COLO668 (cell line): ENCODE results near the gene SENP6.
"Not testable (repeated sequence)": the region's sequence is repeated elsewhere in the genome, so short reads cannot be mapped to it uniquely, and the experiment has no call there.

Experiments
- DNase-seq: peaks from one replicate; lab custom pipeline; 2025; ENCODE audit not compliant: unreplicated experiment; lab: John Stamatoyannopoulos, UW

The SENP6 gene, protein sequence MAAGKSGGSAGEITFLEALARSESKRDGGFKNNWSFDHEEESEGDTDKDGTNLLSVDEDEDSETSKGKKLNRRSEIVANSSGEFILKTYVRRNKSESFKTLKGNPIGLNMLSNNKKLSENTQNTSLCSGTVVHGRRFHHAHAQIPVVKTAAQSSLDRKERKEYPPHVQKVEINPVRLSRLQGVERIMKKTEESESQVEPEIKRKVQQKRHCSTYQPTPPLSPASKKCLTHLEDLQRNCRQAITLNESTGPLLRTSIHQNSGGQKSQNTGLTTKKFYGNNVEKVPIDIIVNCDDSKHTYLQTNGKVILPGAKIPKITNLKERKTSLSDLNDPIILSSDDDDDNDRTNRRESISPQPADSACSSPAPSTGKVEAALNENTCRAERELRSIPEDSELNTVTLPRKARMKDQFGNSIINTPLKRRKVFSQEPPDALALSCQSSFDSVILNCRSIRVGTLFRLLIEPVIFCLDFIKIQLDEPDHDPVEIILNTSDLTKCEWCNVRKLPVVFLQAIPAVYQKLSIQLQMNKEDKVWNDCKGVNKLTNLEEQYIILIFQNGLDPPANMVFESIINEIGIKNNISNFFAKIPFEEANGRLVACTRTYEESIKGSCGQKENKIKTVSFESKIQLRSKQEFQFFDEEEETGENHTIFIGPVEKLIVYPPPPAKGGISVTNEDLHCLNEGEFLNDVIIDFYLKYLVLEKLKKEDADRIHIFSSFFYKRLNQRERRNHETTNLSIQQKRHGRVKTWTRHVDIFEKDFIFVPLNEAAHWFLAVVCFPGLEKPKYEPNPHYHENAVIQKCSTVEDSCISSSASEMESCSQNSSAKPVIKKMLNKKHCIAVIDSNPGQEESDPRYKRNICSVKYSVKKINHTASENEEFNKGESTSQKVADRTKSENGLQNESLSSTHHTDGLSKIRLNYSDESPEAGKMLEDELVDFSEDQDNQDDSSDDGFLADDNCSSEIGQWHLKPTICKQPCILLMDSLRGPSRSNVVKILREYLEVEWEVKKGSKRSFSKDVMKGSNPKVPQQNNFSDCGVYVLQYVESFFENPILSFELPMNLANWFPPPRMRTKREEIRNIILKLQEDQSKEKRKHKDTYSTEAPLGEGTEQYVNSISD

DNA sequence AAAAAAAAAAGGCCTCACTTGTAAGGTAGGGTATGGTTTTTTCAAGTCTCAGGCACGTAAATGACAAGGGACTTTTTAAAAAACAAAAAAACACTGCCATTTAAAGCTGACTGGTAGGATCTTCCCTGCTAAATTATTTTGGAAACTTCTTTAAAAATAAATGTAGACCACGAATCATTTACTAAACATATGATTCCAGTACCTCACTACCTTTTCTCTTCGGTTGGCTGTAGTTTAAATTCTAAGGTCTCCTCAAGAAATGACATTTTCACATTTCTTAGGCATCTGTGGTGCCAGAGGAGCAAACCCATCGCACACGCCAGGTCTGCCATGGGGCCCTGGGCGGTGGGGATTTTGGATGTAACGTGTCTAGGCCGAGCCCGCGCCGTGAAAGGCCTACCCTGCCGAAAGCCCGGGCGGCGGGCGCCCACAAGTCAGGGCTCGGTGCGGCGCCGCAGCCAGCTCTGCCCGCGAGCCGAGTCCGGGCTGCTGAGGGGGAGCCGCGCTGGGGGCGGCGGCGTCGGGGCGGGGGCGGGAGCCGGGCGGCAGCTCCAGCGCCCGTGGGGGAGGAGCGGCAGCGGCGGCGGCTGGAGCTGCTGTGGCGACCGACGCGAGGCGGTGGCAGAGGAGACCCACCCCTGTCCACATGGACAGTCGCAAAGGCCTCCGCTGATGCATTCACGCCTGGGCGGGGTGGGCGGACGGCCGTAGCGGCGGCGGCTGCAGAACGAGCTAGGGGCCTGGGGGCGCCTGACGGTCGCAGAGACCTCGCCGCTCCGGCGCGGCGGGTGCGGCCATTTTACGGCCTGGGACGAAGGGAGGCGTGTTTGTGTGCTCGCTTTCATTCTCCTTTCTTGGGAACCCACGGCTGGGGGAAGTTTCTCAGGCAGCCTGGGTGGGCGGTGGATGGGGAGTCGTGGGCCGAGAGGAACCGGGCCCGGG, at the start of gene SENP6:
TSS of gene SENP6 (plus strand) at position 577 of the 942 bp plus-strand sequence. CDS start 645 bp downstream, outside the sequence.
- peak; percentile 76 for DNase-seq

DNA sequence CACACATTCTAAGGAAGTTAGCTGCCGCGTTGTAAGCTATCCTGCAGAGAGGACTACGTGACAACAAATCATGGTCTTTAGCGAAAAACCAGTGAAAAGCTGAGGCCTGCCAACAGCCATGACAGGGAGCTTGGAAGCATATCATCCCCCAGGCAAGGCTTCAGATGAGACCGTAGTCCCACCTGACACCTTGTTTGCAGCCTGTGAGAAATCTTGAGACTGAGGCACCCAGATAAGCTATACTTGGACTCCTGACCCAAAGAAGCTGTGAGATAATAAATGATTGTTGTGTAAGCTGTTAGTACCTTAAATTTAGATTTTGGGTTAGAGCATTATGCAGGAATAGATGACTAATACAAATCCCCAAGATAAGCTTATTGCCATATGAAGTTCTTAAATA, 45.4 kb upstream of the SENP6 start:
- DNase-seq, result no peak

DNA sequence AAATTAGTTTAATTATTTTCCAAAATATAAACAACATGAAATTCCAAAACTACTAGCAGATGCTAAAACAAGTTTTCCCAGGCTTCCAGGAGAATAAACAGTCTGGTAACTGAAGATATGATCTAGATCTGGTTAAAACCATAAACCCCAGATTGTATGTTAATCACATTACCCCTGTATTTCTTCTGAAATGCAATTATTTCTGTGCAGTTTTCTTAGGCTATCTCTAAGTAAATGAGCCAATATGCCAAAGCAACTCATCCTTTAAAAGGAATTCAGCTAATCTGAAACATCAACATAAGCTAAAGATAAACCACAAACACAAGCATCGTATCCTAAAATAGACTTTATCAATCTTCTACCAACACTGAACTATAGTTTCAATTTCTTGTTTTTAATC, 44.6 kb upstream of the SENP6 start:
- no peak for DNase-seq

DNA sequence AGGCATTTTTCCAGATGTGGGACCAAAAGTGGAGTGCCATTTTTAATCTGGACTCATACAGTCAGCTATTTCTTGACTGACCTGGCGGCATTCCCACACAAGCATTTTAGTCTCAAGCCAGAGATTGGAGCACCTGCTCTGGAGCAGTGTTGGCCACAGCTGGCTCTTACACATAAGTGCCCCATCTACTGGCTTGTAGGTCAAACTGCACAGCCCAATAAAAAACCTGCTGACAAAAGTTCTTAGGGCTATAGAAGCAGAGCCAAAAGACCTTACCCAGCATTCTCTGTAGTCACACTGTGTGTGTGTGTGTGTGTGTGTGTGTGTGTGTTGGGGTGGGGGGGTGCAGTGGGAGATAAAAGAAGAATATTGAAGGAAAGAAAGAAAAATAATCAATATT, 38.6 kb upstream of the SENP6 start:
- DNase-seq, result peak; percentile 0

DNA sequence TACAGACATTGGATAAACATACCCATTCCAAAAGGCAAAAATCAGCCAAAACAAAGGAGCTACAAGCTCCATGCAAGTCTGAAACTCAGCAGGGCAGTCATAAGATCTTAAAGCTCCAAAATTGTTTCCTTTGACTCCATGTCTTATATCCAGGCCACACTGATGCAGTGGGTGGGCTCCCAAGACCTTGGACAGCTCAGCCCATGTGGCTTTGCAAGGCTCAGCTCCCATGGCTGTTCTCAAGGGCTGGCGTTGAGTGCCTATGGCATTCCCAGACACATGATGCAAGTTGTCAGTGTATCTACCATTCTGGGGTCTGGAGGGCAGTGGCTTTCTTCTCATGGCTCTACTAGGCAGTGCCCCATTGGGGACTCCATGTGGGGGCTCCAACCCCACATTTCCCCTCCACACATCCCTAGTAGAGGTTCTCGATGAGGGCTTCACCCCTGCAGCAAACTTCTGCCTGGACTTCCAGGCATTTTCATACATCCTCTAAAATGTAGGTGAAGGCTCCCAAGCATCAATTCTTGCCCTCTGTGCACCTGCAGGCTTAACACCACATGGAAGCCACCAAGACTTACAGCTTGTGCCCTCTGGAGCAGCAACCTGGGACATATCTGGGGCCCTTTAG, 35.4 kb upstream of the SENP6 start:
- DNase-seq, result no peak

DNA sequence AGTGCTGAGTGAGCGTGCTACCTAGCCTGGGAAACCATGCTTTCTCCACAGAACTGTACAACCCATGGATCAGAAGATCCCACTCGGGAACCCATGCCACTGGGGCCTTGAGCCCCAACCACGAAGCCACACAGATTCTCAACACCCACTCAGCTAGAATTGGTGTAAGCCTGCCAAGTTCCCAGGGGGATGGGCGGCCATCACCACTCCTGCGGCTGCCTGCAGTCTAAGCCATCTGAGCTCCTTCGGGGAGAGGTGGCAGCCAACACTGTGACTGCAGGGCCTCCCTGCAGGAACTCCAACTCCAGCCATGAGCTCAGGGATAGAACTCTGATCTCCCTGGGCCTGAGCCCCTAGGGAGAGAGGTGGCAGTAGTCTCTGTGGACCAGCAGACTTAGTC, 33.6 kb upstream of the SENP6 start:
- DNase-seq, result no peak

DNA sequence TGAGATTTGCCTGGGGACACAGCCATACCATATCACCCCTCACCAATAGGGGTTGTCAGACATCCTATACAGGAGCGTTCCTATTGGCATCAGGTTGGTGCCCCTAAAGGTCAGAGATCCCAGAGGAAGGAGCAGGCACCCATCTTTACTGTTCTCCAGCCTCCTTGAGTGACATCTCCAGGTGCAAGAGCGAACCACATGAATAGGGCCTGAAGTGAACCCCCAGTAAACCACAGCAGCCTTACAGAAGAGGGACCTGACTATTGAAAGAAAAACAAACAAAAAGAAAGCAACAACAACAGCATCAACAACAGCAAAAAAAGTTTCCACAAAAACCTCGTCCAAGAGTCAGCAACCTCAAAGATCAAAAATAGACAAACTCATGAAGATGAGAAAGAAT, 32.7 kb upstream of the SENP6 start:
- DNase-seq, result no peak

DNA sequence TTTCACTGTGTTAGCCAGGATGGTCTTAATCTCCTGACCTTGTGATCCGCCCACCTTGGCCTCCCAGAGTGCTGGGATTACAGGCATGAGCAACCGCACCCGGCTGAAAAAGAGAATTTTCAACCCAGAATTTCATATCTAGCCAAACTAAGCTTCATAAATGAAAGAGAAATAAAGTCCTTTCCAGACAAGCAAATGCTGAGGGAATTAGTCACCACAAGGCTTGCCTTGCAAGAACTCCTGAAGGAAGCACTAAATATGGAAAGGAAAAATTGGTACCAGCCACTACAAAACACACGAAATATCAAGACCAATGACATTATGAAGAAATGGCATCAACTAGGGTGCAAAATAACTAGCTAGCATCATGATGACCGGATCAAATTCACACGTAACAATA, 31.0 kb upstream of the SENP6 start:
- not testable (repeated sequence) for DNase-seq

DNA sequence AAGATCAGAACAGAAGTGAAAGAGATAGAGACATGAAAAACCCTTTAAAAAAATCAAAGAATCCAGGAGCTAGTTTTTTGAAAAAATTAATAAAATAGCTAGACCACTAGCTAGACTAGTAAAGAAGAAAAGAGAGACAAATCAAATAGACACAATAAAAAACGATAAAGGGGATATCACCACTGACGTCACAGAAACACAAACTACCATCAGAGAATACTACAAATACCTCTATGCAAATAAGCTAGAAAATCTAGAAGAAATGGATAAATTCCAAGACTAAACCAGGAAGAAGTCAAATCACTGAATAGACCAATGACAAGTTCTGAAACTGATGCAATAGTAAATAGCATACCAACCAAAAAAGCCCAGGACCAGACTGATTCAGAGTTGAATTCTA, 29.6 kb upstream of the SENP6 start:
- no peak for DNase-seq

DNA sequence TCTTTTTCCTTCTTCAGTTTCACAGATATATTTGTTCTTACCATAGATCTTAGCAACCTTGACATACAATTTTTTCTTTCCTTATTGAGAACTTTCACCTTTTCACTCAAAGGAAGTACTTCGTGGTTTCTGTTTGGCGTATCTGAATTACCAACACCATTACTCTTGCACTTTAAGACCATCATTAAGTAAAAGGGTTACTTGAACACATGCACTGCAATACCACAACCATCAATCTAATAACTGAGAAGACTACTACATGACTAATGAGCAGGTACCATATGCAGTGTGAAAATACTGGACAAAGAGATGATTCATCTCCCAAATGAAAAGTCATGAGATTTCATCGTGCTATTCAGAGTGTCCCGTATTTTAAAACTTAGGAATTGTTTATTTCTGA, 21.7 kb upstream of the SENP6 start:
- DNase-seq, result no peak

DNA sequence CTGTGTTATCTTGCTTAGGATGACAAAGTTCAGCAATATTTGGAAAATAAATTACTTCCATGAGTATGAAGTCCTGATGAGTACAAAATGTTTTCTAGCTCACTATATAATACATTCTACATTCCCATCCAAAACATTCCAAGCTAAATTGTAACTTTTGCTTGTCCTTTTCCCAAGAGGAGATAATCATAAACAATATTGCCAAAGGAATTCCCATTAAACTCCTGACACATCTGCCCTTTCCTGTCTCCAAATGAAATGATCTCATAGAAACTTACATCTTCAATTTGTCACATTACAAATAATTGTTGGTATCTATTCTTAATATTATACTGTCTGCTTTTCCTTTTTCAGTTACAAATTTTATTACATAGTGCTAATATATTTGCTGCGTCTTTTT, 20.4 kb upstream of the SENP6 start:
- no peak for DNase-seq

DNA sequence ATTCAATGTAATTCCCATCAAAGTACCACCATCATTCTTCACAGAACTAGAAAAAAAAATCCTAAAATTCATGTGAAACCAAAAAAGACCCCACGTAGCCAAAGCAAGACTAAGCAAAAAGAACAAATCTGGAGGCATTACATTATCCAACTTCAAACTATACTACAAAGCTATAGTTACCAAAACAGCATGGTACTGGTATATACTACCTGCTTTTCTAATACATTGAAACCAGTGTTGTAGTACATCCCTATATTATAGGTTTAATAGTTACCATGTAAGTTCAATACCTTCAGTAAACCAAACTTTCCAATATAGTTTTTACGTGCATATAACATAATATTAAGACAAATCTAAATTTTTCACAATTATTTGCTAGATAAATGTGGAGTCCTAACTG, 17.1 kb upstream of the SENP6 start:
- DNase-seq, result not testable (repeated sequence)

DNA sequence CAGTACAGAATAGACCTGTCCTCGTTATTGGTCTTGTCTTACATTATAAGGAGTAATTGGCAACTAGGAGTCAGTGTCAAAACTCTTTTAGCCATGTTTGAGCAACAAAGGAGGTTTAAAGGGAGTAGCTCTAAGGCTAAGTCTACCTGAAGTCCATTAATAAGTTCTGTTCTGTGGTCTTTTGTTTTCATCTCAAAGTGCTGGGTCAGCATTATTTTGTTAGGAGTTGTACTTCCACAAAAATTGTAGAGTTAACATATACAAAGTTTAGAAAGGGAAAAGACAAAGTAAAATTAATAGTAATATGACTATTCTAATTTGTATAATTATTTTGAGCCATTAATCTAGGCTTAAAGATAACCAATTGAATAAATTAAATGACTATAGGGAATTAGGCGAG, 12.7 kb upstream of the SENP6 start:
- DNase-seq, result no peak

DNA sequence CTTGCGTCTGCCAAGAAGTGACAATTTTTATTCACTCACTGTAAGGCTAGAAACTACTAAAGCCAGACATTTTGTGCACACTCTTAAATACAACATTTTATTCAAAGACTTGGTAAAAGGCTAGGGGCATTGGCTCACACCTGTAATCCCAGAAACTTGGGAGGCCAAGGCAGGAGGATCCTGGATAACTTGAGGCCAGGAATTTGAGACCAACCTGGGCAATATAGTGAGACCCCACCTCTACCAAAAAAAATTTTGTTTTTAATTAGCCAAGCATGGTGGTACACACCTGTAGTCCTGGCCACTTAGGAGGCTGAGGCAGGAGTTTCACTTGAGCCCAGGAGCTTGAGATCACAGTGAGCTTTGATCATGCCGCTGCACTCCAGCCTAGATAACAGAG, 11.3 kb upstream of the SENP6 start:
- no peak for DNase-seq

DNA sequence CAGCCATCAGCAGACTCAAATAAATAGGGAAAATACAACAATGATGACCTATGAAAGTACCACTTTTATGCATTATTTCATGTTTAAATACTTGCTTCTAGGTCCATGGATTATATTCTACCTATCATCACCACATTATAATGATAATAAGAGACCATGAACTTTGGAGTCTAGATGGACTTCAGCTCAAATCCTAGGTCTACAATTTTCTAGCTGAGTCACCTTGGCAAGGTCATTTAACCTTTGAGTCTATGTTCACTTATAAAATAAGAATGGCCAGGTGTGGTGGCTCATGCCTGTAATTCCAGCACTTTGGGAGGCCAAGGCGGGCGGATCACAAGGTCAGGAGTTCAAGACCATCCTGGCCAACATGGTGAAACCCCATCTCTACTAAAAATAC, 5.3 kb upstream of the SENP6 start:
- not testable (repeated sequence) for DNase-seq

DNA sequence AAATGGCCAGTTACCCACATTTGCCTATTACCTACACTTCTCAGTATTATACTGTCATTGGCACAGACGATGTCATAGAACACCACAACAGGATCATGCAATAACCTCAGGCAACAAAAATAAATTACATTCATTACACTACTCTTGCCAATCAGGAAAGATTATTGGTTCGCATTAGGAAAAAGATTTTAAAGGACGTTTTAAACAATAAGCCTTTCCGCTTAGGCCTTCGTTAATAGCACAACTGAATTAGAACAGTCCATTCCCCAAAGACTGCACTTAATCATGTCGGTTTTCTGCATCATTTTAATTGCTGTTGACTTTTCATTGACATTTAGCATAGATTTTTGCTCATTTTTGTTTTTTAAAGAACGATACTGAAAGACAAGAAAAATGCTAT, 912 bp upstream of the SENP6 start:
- no peak for DNase-seq

DNA sequence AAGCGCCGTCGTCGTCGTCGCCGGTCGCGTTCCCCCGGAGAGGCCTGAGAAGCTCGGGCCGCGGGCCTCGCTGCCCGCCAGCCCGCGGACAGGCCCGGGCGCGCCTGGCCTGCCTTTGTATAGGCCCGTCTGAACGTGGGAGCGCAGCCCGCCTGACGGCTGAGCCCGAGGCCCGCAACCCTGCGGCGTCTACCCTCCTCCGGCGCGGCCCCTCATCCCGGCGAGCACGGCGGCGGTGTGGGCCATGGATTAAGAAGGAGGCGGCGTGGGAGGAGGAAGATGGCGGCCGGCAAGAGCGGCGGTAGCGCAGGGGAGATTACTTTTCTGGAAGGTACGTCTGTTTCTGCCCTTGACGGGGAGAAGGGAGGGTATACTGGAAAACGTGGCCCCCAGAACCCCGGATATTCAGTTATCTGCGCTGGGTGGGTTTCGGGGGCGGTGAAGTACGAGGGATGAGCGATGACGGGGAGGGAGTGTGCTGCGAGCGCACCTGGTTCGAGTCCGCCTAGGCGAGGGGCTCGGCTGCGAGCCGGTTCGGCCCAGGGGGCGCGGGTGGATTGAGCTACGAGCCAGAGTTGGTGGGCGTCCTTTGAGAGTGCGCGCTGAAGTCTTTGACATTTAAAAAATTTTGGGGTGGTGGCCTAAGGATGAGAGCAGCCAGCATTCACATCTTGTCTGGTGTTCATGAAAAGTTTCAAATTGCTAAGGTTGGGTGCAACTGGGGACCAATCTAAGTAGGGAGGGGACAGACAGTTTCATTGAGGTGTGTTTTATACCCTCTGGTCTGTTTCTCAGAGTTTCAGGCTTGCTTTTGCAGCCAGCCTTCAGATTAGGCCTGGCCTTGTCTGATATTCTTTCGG, 796 bp downstream of the SENP6 start:
- peak; percentile 59 for DNase-seq

DNA sequence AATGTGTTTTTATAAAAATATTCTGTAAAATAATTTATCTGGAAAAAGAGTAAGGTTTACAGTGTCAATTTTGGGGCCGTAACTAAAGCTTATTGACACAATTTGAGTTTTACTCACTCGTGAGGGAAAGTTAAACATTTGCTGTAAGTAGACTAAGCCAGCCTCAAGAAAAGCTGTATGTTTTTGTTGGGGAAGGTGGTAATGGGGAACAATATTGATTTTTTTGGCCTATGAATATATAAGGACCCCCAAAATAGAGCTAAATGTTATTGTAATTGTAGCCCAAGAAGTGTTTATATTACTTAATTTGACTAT, 1.4 kb downstream of the SENP6 start:
- DNase-seq, result no peak

DNA sequence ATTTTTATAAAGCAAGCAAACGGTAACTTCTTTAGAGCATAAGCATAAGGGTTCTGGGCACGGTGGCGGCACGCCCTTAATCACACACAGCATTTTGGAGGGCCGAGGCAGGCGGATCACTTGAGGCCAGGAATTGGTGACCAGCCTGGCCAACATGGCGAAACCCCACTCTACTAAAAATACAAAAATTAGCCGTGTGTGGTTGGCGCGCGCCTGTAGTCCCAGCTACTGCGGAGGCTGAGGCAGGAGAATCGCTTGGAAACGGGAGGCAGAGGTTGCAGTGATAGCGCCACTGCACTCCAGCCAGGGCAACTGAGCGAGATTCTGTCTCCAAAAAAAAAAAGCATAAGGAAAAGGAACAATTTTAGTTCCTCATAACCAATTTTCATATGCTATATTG, 2.6 kb downstream of the SENP6 start:
- DNase-seq, result no peak
